ENCODE results near the gene SEMA5B.

GRCh38 chr3:123034996-123035395 is 7.4 kb upstream of the SEMA5B start:
- TF ChIP-seq CTCF (IDR thresholded peaks at IDR 0.05) (no peak), EZH2phosphoT487 (IDR thresholded peaks at IDR 0.05; ENCODE audit: borderline replicate concordance, low read depth) (no peak), TEAD4 (IDR thresholded peaks at IDR 0.05; ENCODE audit: borderline replicate concordance, insufficient read depth) (no peak), FOXM1 (IDR thresholded peaks at IDR 0.05; ENCODE audit: low read depth) (no peak)
- TF ChIP-seq, protein P1, sequence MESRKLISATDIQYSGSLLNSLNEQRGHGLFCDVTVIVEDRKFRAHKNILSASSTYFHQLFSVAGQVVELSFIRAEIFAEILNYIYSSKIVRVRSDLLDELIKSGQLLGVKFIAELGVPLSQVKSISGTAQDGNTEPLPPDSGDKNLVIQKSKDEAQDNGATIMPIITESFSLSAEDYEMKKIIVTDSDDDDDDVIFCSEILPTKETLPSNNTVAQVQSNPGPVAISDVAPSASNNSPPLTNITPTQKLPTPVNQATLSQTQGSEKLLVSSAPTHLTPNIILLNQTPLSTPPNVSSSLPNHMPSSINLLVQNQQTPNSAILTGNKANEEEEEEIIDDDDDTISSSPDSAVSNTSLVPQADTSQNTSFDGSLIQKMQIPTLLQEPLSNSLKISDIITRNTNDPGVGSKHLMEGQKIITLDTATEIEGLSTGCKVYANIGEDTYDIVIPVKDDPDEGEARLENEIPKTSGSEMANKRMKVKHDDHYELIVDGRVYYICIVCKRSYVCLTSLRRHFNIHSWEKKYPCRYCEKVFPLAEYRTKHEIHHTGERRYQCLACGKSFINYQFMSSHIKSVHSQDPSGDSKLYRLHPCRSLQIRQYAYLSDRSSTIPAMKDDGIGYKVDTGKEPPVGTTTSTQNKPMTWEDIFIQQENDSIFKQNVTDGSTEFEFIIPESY (IDR thresholded peaks at IDR 0.05; ENCODE audit: borderline replicate concordance, low read depth): no peak
